Glutamatergic neuron (in vitro differentiated cells): Measurements from ENCODE around the gene ZNF354B. TPM values are rescaled to one million over a fixed set of nuclear protein-coding genes. Genes with fewer than 3 reads are reported as not detected.
"Not testable (repeated sequence)": the region's sequence is repeated elsewhere in the genome, so short reads cannot be mapped to it uniquely, and the experiment has no call there.

Experiments used
- DNase-seq: peaks from one replicate; pipeline ENCODE4 v3.0.0; 2022
- H3K27ac Mint-ChIP-seq: one replicate; pipeline ENCODE4 v1.8.0; 2020; ENCODE audit warnings: mild to moderate bottlenecking, mixed read lengths, inconsistent platforms; ENCODE audit not compliant: unreplicated experiment
- H3K27me3 Mint-ChIP-seq: one replicate; pipeline ENCODE4 v1.8.0; 2020; ENCODE audit warnings: mild to moderate bottlenecking, moderate library complexity, mixed read lengths, inconsistent platforms; ENCODE audit not compliant: unreplicated experiment
- H3K36me3 Mint-ChIP-seq: one replicate; pipeline ENCODE4 v1.8.0; 2020; ENCODE audit warnings: mild to moderate bottlenecking, mixed read lengths, inconsistent platforms; ENCODE audit not compliant: unreplicated experiment
- H3K4me1 Mint-ChIP-seq: one replicate; pipeline ENCODE4 v1.8.0; 2020; ENCODE audit warnings: mild to moderate bottlenecking, low read depth, mixed read lengths, inconsistent platforms; ENCODE audit not compliant: unreplicated experiment
- H3K4me3 Mint-ChIP-seq: one replicate; pipeline ENCODE4 v1.8.0; 2020; ENCODE audit warnings: mild to moderate bottlenecking, mixed read lengths, inconsistent platforms; ENCODE audit not compliant: unreplicated experiment
- H3K9me3 Mint-ChIP-seq: one replicate; pipeline ENCODE4 v1.8.0; 2020; ENCODE audit warnings: mild to moderate bottlenecking, moderate library complexity, mixed read lengths, inconsistent platforms; ENCODE audit not compliant: unreplicated experiment
- total RNA-seq: library from RNA; stranded (reverse); fragmentation: NEBNext Ultra II Directional; extraction: Animal tissue kit (Norgen Biotek cat#: 25700); gene quantifications from one replicate; pipeline ENCODE4 v1.2.1, GENCODE V29; 2021; ENCODE audit not compliant: unreplicated experiment
- TF ChIP-seq, protein P1 (sequence below): fragments of 200-600 bp; sonication (generic); IDR thresholded peaks from one replicate; pipeline ENCODE4 v1.5.0; 2021; ENCODE audit not compliant: partially characterized antibody, unreplicated experiment

The ZNF354B gene
- total RNA-seq, 1 donor from 2014 or later = 18.0 TPM

DNA sequence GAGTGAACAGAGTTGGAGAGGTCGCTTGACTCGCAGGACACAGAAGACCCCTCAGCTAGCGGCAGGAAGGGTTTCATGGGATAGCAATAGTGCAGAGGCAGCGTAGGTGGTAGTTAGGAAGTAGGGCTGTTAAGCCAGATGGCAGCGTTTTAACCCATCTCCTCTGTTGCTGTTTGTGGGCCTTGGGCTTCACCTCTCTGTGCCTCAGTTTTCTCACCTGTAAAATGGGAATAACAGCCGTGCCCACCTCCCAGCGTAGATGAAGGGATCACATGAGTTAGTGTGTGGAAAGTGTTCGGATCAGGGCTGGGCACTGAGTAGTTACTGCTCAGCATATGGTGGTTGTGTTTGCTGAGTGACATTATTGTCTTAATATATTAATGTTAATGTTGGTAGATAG lies 1.9 kb downstream of the ZNF354B start:
- DNase-seq = no peak
- Mint-ChIP-seq H3K4me1 (peaks cover 3% of the 10 kb centered on the region), H3K36me3 (peaks cover 3% of the 10 kb centered on the region), H3K9me3 (peaks cover 3% of the 10 kb centered on the region), H3K4me3 (peak overlapping the region; percentile 84), H3K27me3 (no peaks in the 10 kb centered on the region), H3K27ac (no peak overlapping the region)
- TF ChIP-seq, protein P1, sequence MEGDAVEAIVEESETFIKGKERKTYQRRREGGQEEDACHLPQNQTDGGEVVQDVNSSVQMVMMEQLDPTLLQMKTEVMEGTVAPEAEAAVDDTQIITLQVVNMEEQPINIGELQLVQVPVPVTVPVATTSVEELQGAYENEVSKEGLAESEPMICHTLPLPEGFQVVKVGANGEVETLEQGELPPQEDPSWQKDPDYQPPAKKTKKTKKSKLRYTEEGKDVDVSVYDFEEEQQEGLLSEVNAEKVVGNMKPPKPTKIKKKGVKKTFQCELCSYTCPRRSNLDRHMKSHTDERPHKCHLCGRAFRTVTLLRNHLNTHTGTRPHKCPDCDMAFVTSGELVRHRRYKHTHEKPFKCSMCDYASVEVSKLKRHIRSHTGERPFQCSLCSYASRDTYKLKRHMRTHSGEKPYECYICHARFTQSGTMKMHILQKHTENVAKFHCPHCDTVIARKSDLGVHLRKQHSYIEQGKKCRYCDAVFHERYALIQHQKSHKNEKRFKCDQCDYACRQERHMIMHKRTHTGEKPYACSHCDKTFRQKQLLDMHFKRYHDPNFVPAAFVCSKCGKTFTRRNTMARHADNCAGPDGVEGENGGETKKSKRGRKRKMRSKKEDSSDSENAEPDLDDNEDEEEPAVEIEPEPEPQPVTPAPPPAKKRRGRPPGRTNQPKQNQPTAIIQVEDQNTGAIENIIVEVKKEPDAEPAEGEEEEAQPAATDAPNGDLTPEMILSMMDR = no peak

- Mint-ChIP-seq H3K27me3 (peaks cover 6% of the 10 kb centered on the region), H3K27ac (no peak overlapping the region), H3K9me3 (peaks cover 2% of the 10 kb centered on the region), H3K36me3 (peaks cover 26% of the 10 kb centered on the region), H3K4me1 (no peaks in the 10 kb centered on the region), H3K4me3 (no peak overlapping the region)
- DNase-seq = no peak
- TF ChIP-seq, protein P1 = no peak
These were observed 7.2 kb downstream of the ZNF354B start for GRCh38 chr5:178866946-178867345.

- peaks cover 9% of the 10 kb centered on the region for H3K9me3 Mint-ChIP-seq
- peaks cover 7% of the 10 kb centered on the region for H3K27me3 Mint-ChIP-seq
- H3K4me3 Mint-ChIP-seq = no peak overlapping the region
- TF ChIP-seq, protein P1 = no peak
- peaks cover 46% of the 10 kb centered on the region for H3K36me3 Mint-ChIP-seq
- DNase-seq = no peak
- no peaks in the 10 kb centered on the region for H3K4me1 Mint-ChIP-seq
- H3K27ac Mint-ChIP-seq = no peak overlapping the region
These were observed 9.8 kb downstream of the ZNF354B start for GRCh38 chr5:178869577-178869976.

DNA sequence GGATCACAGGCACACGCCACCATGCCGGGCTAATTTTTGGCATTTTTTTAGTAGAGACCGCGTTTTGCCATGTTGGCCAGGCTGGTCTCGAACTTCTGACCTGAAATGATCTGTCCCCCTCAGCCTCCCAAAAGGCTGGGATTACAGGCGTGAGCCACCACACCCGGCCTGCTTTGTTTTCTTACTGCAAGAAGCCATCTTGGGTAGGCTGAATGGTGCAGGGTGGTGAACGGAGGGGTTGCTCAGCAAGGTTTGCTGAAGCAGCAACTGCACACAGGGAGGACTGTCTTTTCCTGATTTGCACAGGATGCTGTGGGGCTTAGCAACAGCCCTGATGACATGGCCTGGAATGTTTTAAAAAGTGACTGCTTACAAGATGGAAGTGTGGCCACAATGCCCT lies 10.7 kb downstream of the ZNF354B start:
- H3K4me1 Mint-ChIP-seq = no peaks in the 10 kb centered on the region
- H3K27ac Mint-ChIP-seq = no peak overlapping the region
- H3K4me3 Mint-ChIP-seq = no peak overlapping the region
- peaks cover 54% of the 10 kb centered on the region for H3K36me3 Mint-ChIP-seq
- DNase-seq = no peak
- H3K9me3 Mint-ChIP-seq = peaks cover 12% of the 10 kb centered on the region
- peaks cover 7% of the 10 kb centered on the region for H3K27me3 Mint-ChIP-seq
- TF ChIP-seq, protein P1 = no peak

DNA sequence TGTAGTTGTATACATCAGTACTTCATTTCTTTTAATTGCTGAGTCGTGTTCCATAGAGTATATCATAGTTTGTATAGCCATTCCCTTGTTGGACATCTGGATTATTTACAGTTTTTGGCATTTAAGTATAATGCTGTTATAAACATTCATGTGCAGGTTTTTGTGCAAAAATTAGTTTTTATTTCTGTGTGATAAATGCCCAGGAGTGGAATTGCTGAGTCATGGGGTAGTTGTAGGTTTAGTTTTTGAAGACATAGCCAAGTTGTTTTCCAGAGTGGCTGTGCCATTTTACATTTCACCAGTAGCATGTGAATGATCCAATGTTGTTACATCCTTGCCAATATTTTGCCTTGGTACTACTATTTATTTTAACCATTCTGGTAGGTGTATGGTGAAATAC lies 12.5 kb downstream of the ZNF354B start:
- Mint-ChIP-seq H3K27me3 (peaks cover 9% of the 10 kb centered on the region), H3K4me3 (no peak overlapping the region), H3K9me3 (peaks cover 12% of the 10 kb centered on the region), H3K4me1 (no peaks in the 10 kb centered on the region), H3K27ac (no peak overlapping the region), H3K36me3 (peaks cover 62% of the 10 kb centered on the region)
- TF ChIP-seq, protein P1 = no peak
- no peak for DNase-seq

- not testable (repeated sequence) for DNase-seq, H3K4me1 Mint-ChIP-seq, H3K27me3 Mint-ChIP-seq, H3K4me3 Mint-ChIP-seq, H3K27ac Mint-ChIP-seq
- Mint-ChIP-seq H3K9me3 (peaks cover 19% of the 10 kb centered on the region), H3K36me3 (peaks cover 61% of the 10 kb centered on the region)
These were observed 23.5 kb downstream of the ZNF354B start for GRCh38 chr5:178883115-178883694.
